Heart left ventricle (tissue), 13 donors: ENCODE data around the gene CYP4X1.
"Not testable (repeated sequence)": the region's sequence is repeated elsewhere in the genome, so short reads cannot be mapped to it uniquely, and the experiment has no call there.

Experiments
- POLR2A ChIP-seq, 2 donors: fragments of 450-650 bp; IDR thresholded peaks; one replicate each; pipeline ENCODE4 v1.6.1; 2017; ENCODE audit warnings: antibody characterized with exemption in 2 of 2, mild to moderate bottlenecking in 2 of 2, moderate library complexity in 2 of 2
- TF ChIP-seq, protein P1 (sequence below), 12 donors: fragments of 200-600 bp; sonication (generic) in 4 of 12; IDR thresholded peaks; one replicate each; pipeline versions ENCODE4 v1.5.0 to v1.8.0; 2018 to 2022; ENCODE audit warnings: antibody characterized with exemption in 12 of 12, mild to moderate bottlenecking in 5 of 12
- donor health status: ischemic (EF 13 %, LVEDD 7.1; RV severe dilation, severe dysfunction).
- donor health status: DM: no; HTN: yes; CAD: no.
- donor health status: DM: no; HTN: no; CAD: no.
- donor health status: ischemic (EF 25% LVEDD 6.9; RV normal size, moderate dysfunction).
- donor health status: ischemic (EF 25% LVEDD 5.7; RV mildly dilated, moderate dysfunction).
- donor health status: ischemic (EF 35%, LVEDD 5.7; RV mildly dilated, moderate dysfunction).
- donor health status: nonischemic (EF 11% LVEDD 7.7; RV severe dilation, severe dysfunction).
- donor health status: DM: yes; HTN: yes; CAD: no.
- donor health status: PGD.
- donor health status: ischemic (EF 29% LVEDD 5.4; RV normal size, mild dysfunction).
- donor health status: nonischemic (EF 23%, LVEDD 6.1; RV moderate dilation, normal function).

DNA sequence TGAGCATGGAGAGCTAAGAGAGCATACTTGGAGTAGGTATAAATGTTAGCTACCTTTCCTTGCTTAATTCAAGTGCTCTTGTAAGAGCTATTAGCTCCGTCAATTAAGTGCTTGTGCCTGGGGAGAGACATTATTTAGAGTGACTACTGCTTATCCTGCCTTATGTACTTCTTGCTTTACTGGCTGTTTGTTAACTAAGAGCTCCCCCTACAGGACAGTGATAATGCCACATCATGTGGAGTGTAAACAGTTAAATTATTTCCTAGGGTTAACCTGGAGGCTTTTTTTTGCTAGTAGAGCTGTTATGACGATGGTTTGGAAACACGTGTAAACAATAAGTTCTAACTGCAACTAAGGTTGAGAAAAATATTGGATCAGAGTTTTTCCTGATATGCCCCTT lies 68.0 kb downstream of the CYP4X1 start:
- TF ChIP-seq, protein P1, sequence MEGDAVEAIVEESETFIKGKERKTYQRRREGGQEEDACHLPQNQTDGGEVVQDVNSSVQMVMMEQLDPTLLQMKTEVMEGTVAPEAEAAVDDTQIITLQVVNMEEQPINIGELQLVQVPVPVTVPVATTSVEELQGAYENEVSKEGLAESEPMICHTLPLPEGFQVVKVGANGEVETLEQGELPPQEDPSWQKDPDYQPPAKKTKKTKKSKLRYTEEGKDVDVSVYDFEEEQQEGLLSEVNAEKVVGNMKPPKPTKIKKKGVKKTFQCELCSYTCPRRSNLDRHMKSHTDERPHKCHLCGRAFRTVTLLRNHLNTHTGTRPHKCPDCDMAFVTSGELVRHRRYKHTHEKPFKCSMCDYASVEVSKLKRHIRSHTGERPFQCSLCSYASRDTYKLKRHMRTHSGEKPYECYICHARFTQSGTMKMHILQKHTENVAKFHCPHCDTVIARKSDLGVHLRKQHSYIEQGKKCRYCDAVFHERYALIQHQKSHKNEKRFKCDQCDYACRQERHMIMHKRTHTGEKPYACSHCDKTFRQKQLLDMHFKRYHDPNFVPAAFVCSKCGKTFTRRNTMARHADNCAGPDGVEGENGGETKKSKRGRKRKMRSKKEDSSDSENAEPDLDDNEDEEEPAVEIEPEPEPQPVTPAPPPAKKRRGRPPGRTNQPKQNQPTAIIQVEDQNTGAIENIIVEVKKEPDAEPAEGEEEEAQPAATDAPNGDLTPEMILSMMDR (IDR thresholded peaks at IDR 0.05): peak in 6 of 12 donors; percentile 13 to 40 (median 30)
- not testable (repeated sequence) for TF ChIP-seq POLR2A (IDR thresholded peaks at IDR 0.05)
